HG02642 (cell line): ENCODE results near the gene EXOSC5.
"Not testable (repeated sequence)": the region's sequence is repeated elsewhere in the genome, so short reads cannot be mapped to it uniquely, and the experiment has no call there.

ENCODE experiments used
- ATAC-seq: cut with Tn5 transposase; IDR thresholded peaks from one replicate; pipeline ENCODE4 v1.9.1; 2021; ENCODE audit warnings: mild to moderate bottlenecking; ENCODE audit not compliant: unreplicated experiment, poor library complexity

Gene EXOSC5

GRCh38 chr19:41352609-41353465 is 44.3 kb downstream of the EXOSC5 start:
- peak; percentile 18 for ATAC-seq

- ATAC-seq: no peak
These were observed 44.9 kb downstream of the EXOSC5 start for GRCh38 chr19:41352279-41352608.

- ATAC-seq: peak; percentile 36
These were observed 45.6 kb downstream of the EXOSC5 start for GRCh38 chr19:41351339-41352245.

DNA sequence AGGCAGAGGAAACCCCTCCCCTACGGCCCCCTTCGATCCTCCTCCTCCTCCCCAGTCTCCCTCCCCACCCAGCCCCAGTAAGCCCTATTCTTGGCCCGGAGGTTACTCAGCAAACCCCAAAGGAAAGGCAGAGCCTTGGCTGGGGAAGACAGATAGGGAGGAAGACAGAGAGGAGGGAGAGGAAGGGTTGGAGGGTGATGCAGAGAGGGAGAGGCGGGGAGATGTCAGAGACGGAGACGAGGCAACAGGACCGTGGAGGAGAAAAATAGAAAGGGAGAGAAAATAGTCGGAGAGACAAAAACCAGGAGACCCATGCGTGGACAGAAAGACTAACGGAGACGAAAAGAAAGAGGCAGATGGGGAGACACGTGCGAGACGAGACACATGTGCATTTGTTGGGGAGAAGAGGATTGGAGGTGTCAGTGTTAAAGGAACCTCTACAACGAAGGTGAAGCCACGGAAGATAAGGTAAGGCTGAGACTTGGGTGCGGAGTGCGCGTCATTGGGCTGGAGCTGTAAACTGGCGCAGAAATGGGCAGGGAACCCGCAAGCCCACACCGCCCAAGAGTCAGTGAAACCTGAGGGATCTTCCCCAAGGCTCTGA is 46.3 kb downstream of the EXOSC5 start:
- ATAC-seq: no peak

GRCh38 chr19:41346916-41347315 is 50.2 kb downstream of the EXOSC5 start:
- not testable (repeated sequence) for ATAC-seq

DNA sequence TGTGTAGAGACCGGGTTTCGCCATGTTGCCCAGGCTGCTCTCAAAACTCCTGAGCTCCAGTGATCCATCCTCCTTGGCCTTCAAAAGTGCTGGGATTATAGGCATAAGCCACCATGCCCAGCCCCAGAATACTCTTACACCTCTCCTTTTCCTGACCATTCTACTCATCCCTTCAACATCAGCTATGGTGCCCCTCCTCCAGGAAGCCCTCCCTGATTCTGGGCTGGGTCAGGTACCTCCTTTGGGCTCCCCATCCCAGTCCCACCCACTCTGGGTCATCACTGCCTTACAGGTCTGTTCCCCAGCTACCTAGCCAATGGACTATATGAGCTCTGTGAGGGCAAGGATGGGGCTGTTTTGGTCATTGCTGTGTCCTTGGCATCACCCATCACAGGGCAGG is 53.0 kb downstream of the EXOSC5 start:
- ATAC-seq: no peak

GRCh38 chr19:41341669-41342490 is 55.3 kb downstream of the EXOSC5 start:
- no peak for ATAC-seq

- no peak for ATAC-seq
These were observed 57.2 kb downstream of the EXOSC5 start for GRCh38 chr19:41339936-41340335.
